ENCODE measurements around the gene STK11IP. TPM values are rescaled to one million over a fixed set of nuclear protein-coding genes. Genes with fewer than 3 reads are reported as not detected.

Gene STK11IP
- total and polyA plus RNA-seq, 2 of the 13 experiments (the other 11 are each of a cell fraction or from before 2014, with no cell fraction given): 12.8 to 24.0 TPM

DNA sequence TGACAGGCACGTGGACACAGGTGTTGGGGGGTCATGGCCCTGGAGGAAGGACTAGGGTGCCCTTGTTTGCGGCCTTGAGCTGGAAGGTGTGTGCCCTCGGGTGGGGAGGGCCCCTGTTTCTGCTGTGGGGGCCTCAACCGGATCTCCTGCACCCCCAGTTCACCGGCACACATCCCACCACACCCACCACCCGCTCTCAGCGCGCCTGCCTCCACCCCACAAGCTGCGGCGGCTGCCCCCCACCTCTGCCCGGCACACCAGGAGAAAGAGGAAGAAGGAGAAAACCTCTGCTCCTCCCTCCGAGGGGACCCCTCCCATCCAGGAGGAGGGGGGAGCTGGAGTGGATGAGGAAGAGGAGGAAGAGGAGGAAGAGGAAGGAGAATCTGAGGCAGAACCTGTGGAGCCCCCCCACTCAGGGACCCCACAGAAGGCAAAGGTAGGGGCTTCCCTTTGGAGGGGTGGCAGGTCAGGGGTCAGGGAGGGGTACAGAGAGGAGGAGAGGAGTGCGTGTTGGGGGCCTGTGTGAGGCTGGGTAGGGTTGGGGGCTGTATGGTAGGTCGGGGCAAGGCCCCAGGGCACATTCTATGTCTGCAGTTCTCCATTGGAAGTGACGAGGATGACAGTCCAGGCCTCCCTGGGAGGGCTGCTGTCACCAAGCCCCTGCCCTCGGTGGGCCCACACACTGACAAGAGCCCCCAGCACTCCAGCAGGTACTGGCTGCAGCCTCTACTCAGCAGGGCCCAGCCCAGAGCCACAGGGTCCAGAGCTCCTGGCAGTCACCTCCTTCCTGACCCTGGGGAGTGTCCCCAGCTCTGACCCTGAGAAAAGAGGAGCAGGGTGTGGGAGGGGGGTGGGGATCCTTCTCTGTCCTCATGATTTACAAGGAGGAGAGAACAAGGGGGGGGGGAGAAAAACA is 31.6 kb downstream of the STK11IP start:
- no peak overlapping the region for H3K9ac ChIP-seq (ENCODE audit: insufficient read depth, low read depth, low read length)
- no peaks in the 10 kb centered on the region for H3K36me3 ChIP-seq (replicated peaks in 1 of 2; ENCODE audit: control insufficient read depth in 1 of 2, insufficient read depth in 2 of 2, low read length in 2 of 2)
- H3K79me2 ChIP-seq (ENCODE audit: insufficient read depth, low read length): no peaks in the 10 kb centered on the region
- H3K4me2 ChIP-seq (ENCODE audit: low read depth, low read length): no peak overlapping the region
- CTCF ChIA-PET (ENCODE audit: low intra/inter-chr PET ratio, low total read pairs): no interaction called here
- no peaks in the 10 kb centered on the region for H4K20me1 ChIP-seq (ENCODE audit: insufficient read depth, low read length)
- no peak overlapping the region for H3K4me3 ChIP-seq (replicated peaks in 1 of 3; ENCODE audit: insufficient read depth in 1 of 3, low read depth in 2 of 3, low read length in 3 of 3)
- no peak for DNase-seq (ENCODE audit: low spot score)
- ATAC-seq: peak; percentile 7
- BruUV-seq (replicated peaks): no TSS peak
- TF ChIP-seq MYC (CRISPR knock-in tag; IDR thresholded peaks at IDR 0.05; ENCODE audit: borderline replicate concordance) (no peak), HDAC6 (IDR thresholded peaks at IDR 0.05; ENCODE audit: low read depth, low read length) (no peak), NFYC (CRISPR knock-in tag; IDR thresholded peaks at IDR 0.05) (no peak), ZNF30 (CRISPR knock-in tag; IDR thresholded peaks at IDR 0.05) (no peak)
- TF ChIP-seq, protein P1, sequence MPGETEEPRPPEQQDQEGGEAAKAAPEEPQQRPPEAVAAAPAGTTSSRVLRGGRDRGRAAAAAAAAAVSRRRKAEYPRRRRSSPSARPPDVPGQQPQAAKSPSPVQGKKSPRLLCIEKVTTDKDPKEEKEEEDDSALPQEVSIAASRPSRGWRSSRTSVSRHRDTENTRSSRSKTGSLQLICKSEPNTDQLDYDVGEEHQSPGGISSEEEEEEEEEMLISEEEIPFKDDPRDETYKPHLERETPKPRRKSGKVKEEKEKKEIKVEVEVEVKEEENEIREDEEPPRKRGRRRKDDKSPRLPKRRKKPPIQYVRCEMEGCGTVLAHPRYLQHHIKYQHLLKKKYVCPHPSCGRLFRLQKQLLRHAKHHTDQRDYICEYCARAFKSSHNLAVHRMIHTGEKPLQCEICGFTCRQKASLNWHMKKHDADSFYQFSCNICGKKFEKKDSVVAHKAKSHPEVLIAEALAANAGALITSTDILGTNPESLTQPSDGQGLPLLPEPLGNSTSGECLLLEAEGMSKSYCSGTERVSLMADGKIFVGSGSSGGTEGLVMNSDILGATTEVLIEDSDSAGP (CRISPR knock-in tag; IDR thresholded peaks at IDR 0.05; ENCODE audit: borderline replicate concordance): 0 out of 2 replicates have a peak, but pooled peaks have one; percentile 22
- H2AFZ ChIP-seq (ENCODE audit: low read length): no peak overlapping the region
- in situ Hi-C loops (cut with HindIII; ENCODE audit: extremely low pct_ligation_motif_present, low pct_unique_long_range_greater_than_20kb): no loop called here
- peaks cover 44% of the 10 kb centered on the region for H3K4me1 ChIP-seq (ENCODE audit: insufficient read depth, low read length)
- H3K27ac ChIP-seq (ENCODE audit: extremely low read length, insufficient read depth, low read length): no peak overlapping the region
- H3K27me3 ChIP-seq (ENCODE audit: control insufficient read depth in 1 of 2, insufficient read depth in 2 of 2, low read length in 2 of 2): peaks cover 31 to 91% of the 10 kb centered on the region in 2 experiments; a peak in 4 of 5 replicates
- intact Hi-C loops (cut with micrococcal nuclease; ENCODE audit: unreplicated experiment): loop anchor here (2.0 to 5.0 kb wide), 2 partner anchors 28 to 52 kb away; no protein-coding TSS in a partner anchor
- H3K9me3 ChIP-seq (ENCODE audit: low read length): no peaks in the 10 kb centered on the region
- no peak for FAIRE-seq
- 50% methylated on average over 14 of the region's 16 CpGs for WGBS (ENCODE audit: low lambda C conversion rate)
- POLR2A ChIA-PET: interaction anchor here (0.6 kb wide), 1 partner anchor 119 kb away, joined by 3 read pairs; no protein-coding TSS in a partner anchor

Measured in HepG2 (cell line).